ENCODE results near the gene SLC15A5. TPM values are rescaled to one million over a fixed set of nuclear protein-coding genes. Genes with fewer than 3 reads are reported as not detected.
A peak's percentile ranks its signal among the peaks of the same experiment; 100 is the strongest.

SLC15A5 gene
- total and polyA plus RNA-seq, 2 of the 8 experiments (the other 6 are each of a cell fraction or from before 2014, with no cell fraction given): not detected

GRCh38 chr12:16282978-16283377 lies 5.5 kb upstream of the SLC15A5 start:
- H3K9me3 ChIP-seq (ENCODE audit: insufficient read depth in 2 of 2, low read depth in 1 of 2, low read length in 1 of 2): no peaks in the 10 kb centered on the region
- no peak for TF ChIP-seq KDM5A (IDR thresholded peaks at IDR 0.05; ENCODE audit: low read length)
- TF ChIP-seq FOSL1 (IDR thresholded peaks at IDR 0.05; ENCODE audit: insufficient read depth, low read depth, low read length): no peak
- TF ChIP-seq BCL11A (IDR thresholded peaks at IDR 0.05; ENCODE audit: low read depth in 2 of 2, low read length in 2 of 2): no peak
- no peak for TF ChIP-seq CREB1 (IDR thresholded peaks at IDR 0.05)
- no peak for TF ChIP-seq SUZ12 (IDR thresholded peaks at IDR 0.05; ENCODE audit: low read length)
- TF ChIP-seq NRF1 (IDR thresholded peaks at IDR 0.05; ENCODE audit: low read depth, low read length): no peak
- TF ChIP-seq EP300 (IDR thresholded peaks at IDR 0.05; ENCODE audit: borderline replicate concordance in 1 of 2, low read depth in 2 of 2, low read length in 2 of 2): no peak
- TF ChIP-seq SIRT6 (IDR thresholded peaks at IDR 0.05; ENCODE audit: low read length): no peak
- no peak overlapping the region for H3K14ac ChIP-seq (ENCODE audit: insufficient read length)
- H4K8ac ChIP-seq (ENCODE audit: extremely low read depth, insufficient read depth, low read length): no peak overlapping the region
- peak overlapping the region; percentile 49; the same call in 1 of the 2 replicates for H2AFZ ChIP-seq (ENCODE audit: low read length)
- H4K20me1 ChIP-seq (replicated peaks in 1 of 2; ENCODE audit: control insufficient read depth in 1 of 2, insufficient read depth in 2 of 2, low read length in 2 of 2): no peaks in the 10 kb centered on the region
- 84% methylated on average over 2 of the region's 2 CpGs; no CpG with 5 or more reads in 1 of the 2 experiments for WGBS, 2 experiments (ENCODE audit: extremely low coverage in 1 of 2, insufficient coverage in 1 of 2, insufficient read length in 1 of 2, insufficient replicate concordance in 2 of 2, low coverage in 1 of 2, low lambda C conversion rate in 2 of 2, missing lambda C conversion rate in 1 of 2)
- no peak overlapping the region for H3K4ac ChIP-seq (replicated peaks; ENCODE audit: insufficient read length, low read depth, low read length)
- no peak overlapping the region for H2AK5ac ChIP-seq (ENCODE audit: low read depth, low read length)
- H3K79me2 ChIP-seq (ENCODE audit: control insufficient read depth in 1 of 2, insufficient read depth in 2 of 2, low read length in 2 of 2): no peaks in the 10 kb centered on the region
- no peak overlapping the region for H3K18ac ChIP-seq (ENCODE audit: extremely low read depth, low read length)
- no peak overlapping the region for H3K4me2 ChIP-seq (ENCODE audit: insufficient read depth in 1 of 2, low read depth in 2 of 2, low read length in 2 of 2)
- H2BK15ac ChIP-seq (ENCODE audit: low read length): no peak overlapping the region
- H3K36me3 ChIP-seq (ENCODE audit: control insufficient read depth in 2 of 4, insufficient read depth in 4 of 4, low read length in 3 of 4): no peaks in the 10 kb centered on the region
- ChIA-PET CTCF (ENCODE audit: partially characterized antibody) (no interaction called here), POLR2A (ENCODE audit: partially characterized antibody) (no interaction called here)
- H4K91ac ChIP-seq (replicated peaks; ENCODE audit: insufficient read length, low read length): no peak overlapping the region
- H3K27ac ChIP-seq (ENCODE audit: low read depth, low read length): no peak overlapping the region
- FAIRE-seq: no peak
- no peak overlapping the region for H2BK5ac ChIP-seq (ENCODE audit: low read depth, low read length)
- no peak overlapping the region for H3K23ac ChIP-seq (ENCODE audit: insufficient read length)
- no peak overlapping the region for H2BK120ac ChIP-seq (replicated peaks; ENCODE audit: low read depth, low read length)
- H3K9ac ChIP-seq (replicated peaks in 1 of 4; ENCODE audit: extremely low read depth in 1 of 4, low read depth in 3 of 4, low read length in 3 of 4): no peak overlapping the region
- DNase-seq (ENCODE audit: low read depth in 1 of 2, low spot score in 2 of 2): no peak
- H3K79me1 ChIP-seq (ENCODE audit: low read depth, low read length): no peaks in the 10 kb centered on the region
- no peak overlapping the region for H2BK20ac ChIP-seq (ENCODE audit: low read length)
- no peak overlapping the region for H3K4me3 ChIP-seq (ENCODE audit: extremely low read depth in 1 of 4, insufficient read depth in 2 of 4, low read depth in 3 of 4, low read length in 4 of 4)
- no peak overlapping the region for H4K5ac ChIP-seq (ENCODE audit: insufficient read length, low read depth, low read length)
- H3K23me2 ChIP-seq (ENCODE audit: low read depth, low read length): no peaks in the 10 kb centered on the region
- no peak overlapping the region for H3K56ac ChIP-seq (replicated peaks; ENCODE audit: insufficient read length, low read depth, low read length)
- H3K27me3 ChIP-seq (replicated peaks in 1 of 4; ENCODE audit: control insufficient read depth in 3 of 4, extremely low read depth in 1 of 4, insufficient read depth in 3 of 4, low read length in 3 of 4): no peaks in the 10 kb centered on the region
- H3K4me1 ChIP-seq (replicated peaks in 1 of 4; ENCODE audit: control insufficient read depth in 3 of 4, insufficient read depth in 4 of 4, low read length in 3 of 4): no peaks in the 10 kb centered on the region; a peak in 1 of 7 replicates
- no peak overlapping the region for H2BK12ac ChIP-seq (ENCODE audit: low read depth, low read length)

Data from H1 (cell line).